Retinal pigment epithelial cell (primary cell): ENCODE results near the gene SMIM8.

ENCODE experiments used
- DNase-seq: peaks from one replicate; pipeline ENCODE4 v3.0.0-alpha.2; 2010; ENCODE audit warnings: low read depth
- H3K4me3 ChIP-seq: 2 replicates; pipeline ENCODE4 v1.5.1; 2011; ENCODE audit warnings: mild to moderate bottlenecking, low read length, control low read depth, moderate library complexity
- CTCF ChIP-seq: conservative IDR thresholded peaks from 2 replicates; pipeline ENCODE4 v1.5.1; 2011; ENCODE audit warnings: low read depth, low read length, control low read depth, inconsistent platforms

Gene SMIM8

GRCh38 chr6:87382861-87383260 is 60.5 kb downstream of the SMIM8 start:
- no peak for DNase-seq
- H3K4me3 ChIP-seq, result no peak overlapping the region
- no peak for TF ChIP-seq CTCF

GRCh38 chr6:87384038-87384437 is 61.6 kb downstream of the SMIM8 start:
- no peak overlapping the region for H3K4me3 ChIP-seq
- DNase-seq, result no peak
- TF ChIP-seq CTCF, result no peak

GRCh38 chr6:87384449-87384848 is 62.1 kb downstream of the SMIM8 start:
- no peak for DNase-seq
- TF ChIP-seq CTCF, result no peak
- H3K4me3 ChIP-seq, result no peak overlapping the region

GRCh38 chr6:87391334-87391733 is 68.9 kb downstream of the SMIM8 start:
- peak; percentile 69 for TF ChIP-seq CTCF
- DNase-seq, result no peak
- no peak overlapping the region for H3K4me3 ChIP-seq
